HCT116 (cell line): Measurements from ENCODE around the gene MLLT3. TPM values are rescaled to one million over a fixed set of nuclear protein-coding genes. Genes with fewer than 3 reads are reported as not detected.

Experiments
- ATAC-seq: fragments of 200-7000 bp; cut with Tn5 transposase; 2 replicates; pipeline ENCODE4 v1.9.1; 2020; ENCODE audit warnings: mild to moderate bottlenecking, moderate library complexity
- BruUV-seq: library from RNA; stranded (reverse); fragments of 400-500 nt; replicated peaks from 2 replicates; lab custom pipeline; 2021; lab: Mats Ljungman, UMichigan
- CTCF ChIA-PET: fragments of 300-600 bp; sonication (Branson Sonifier 250); formaldehyde crosslinking; loops from one replicate; lab custom pipeline; 2021; ENCODE audit warnings: antibody characterized with exemption; lab: Charles Lee
- POLR2A ChIA-PET: fragments of 300-600, 350-600 bp; sonication (Branson Sonifier 250); formaldehyde crosslinking; loops from one replicate; lab custom pipeline; 2021; ENCODE audit warnings: antibody characterized with exemption; lab: Charles Lee
- RAD21 ChIA-PET, 2 experiments: fragments of 300-600 bp; sonication (Branson Sonifier 250); formaldehyde crosslinking; loops; one replicate each; lab custom pipeline; 2023; ENCODE audit warnings: low total read pairs in 2 of 2; ENCODE audit not compliant: uncharacterized antibody in 2 of 2, unreplicated experiment in 2 of 2, low non-redundant PET in 1 of 2; lab: Charles Lee
- DNase-seq: peaks from one replicate; pipeline ENCODE4 v3.0.0-alpha.2; 2010; ENCODE audit warnings: low read depth, low spot score
- H2AFZ ChIP-seq: fragments of 200-600 bp; shearing (Covaris generic), sonication (generic); 2 replicates; pipeline ENCODE4 v1.6.1; 2017; ENCODE audit warnings: low read depth, mixed run types, mixed read lengths, antibody characterized with exemption, low read length; ENCODE audit not compliant: poor library complexity, severe bottlenecking
- H3K27ac ChIP-seq: 2 replicates; pipeline ENCODE4 v1.5.1; 2012; ENCODE audit warnings: low read depth, low read length
- H3K27me3 ChIP-seq: fragments of 200-600 bp; sonication (generic); 2 replicates; pipeline ENCODE4 v1.6.1; 2016; ENCODE audit warnings: mixed run types, low read length, mixed read lengths; ENCODE audit not compliant: insufficient read depth
- H3K36me3 ChIP-seq, 2 experiments: fragments of 200-500 bp in 1 of 2; fragments of 200-600 bp in 1 of 2; sonication (Bioruptor generic) in 1 of 2; sonication (generic) in 1 of 2; 2 replicates each; pipeline versions ENCODE4 v1.5.1 to v1.6.1; 2014 to 2016; ENCODE audit warnings: low read length in 2 of 2, inconsistent platforms in 1 of 2, mixed read lengths in 1 of 2, mixed run types in 1 of 2; ENCODE audit not compliant: insufficient read depth in 2 of 2, control insufficient read depth in 1 of 2
- H3K4me1 ChIP-seq, 2 experiments: fragments of 200-600 bp in 1 of 2; sonication (generic) in 1 of 2; 2 replicates each; pipeline versions ENCODE4 v1.5.1 to v1.6.1; 2012 to 2017; ENCODE audit warnings: low read length in 2 of 2, inconsistent platforms in 1 of 2, mild to moderate bottlenecking in 1 of 2, mixed read lengths in 1 of 2, mixed run types in 1 of 2, moderate library complexity in 1 of 2; ENCODE audit not compliant: insufficient read depth in 2 of 2, control insufficient read depth in 1 of 2
- H3K4me2 ChIP-seq: fragments of 200-600 bp; sonication (generic); 2 replicates; pipeline ENCODE4 v1.6.1; 2017; ENCODE audit warnings: mixed run types, low read length, mixed read lengths
- H3K4me3 ChIP-seq, 2 experiments: fragments of 200-600 bp in 1 of 2; sonication (generic) in 1 of 2; replicated peaks in 1 of 2; 2 replicates each; pipeline ENCODE4 v1.5.1; 2011 to 2016; ENCODE audit warnings: low read length in 2 of 2, control low read depth in 1 of 2, low read depth in 1 of 2, mild to moderate bottlenecking in 1 of 2, mixed read lengths in 1 of 2, mixed run types in 1 of 2
- H3K79me2 ChIP-seq: fragments of 200-600 bp; sonication (generic); 2 replicates; pipeline ENCODE4 v1.6.1; 2017; ENCODE audit warnings: mild to moderate bottlenecking, mixed run types, low read length, moderate library complexity, mixed read lengths; ENCODE audit not compliant: insufficient read depth
- H3K9ac ChIP-seq: fragments of 200-600 bp; sonication (generic); 2 replicates; pipeline ENCODE4 v1.6.1; 2016; ENCODE audit warnings: low read length, mixed read lengths
- H3K9me2 ChIP-seq: fragments of 200-600 bp; sonication (generic), shearing (Covaris generic); 2 replicates; pipeline ENCODE4 v1.6.1; 2017; ENCODE audit warnings: mixed run types, mild to moderate bottlenecking, moderate library complexity; ENCODE audit not compliant: insufficient read depth
- H3K9me3 ChIP-seq, 2 experiments: fragments of 200-500 bp in 1 of 2; fragments of 200-600 bp in 1 of 2; sonication (Bioruptor generic) in 1 of 2; sonication (generic) in 1 of 2; 2 replicates each; pipeline ENCODE4 v1.6.1; 2014 to 2017; ENCODE audit warnings: low read length in 2 of 2, mixed read lengths in 2 of 2, inconsistent platforms in 1 of 2, low read depth in 1 of 2, mild to moderate bottlenecking in 1 of 2, mixed run types in 1 of 2, moderate library complexity in 1 of 2; ENCODE audit not compliant: control insufficient read depth in 1 of 2, insufficient read depth in 1 of 2
- H4K20me1 ChIP-seq: fragments of 200-600 bp; sonication (generic), shearing (Covaris generic); 2 replicates; pipeline ENCODE4 v1.6.1; 2017; ENCODE audit warnings: mixed run types, mild to moderate bottlenecking, moderate library complexity; ENCODE audit not compliant: insufficient read depth
- CBX3 ChIP-seq: IDR thresholded peaks from 2 replicates; pipeline ENCODE4 v1.6.1; 2012; ENCODE audit warnings: low read depth
- CEBPB ChIP-seq: IDR thresholded peaks from 2 replicates; pipeline ENCODE4 v1.6.1; 2012; ENCODE audit warnings: low read depth
- ELF1 ChIP-seq: IDR thresholded peaks from 2 replicates; pipeline ENCODE4 v1.6.1; 2012; ENCODE audit warnings: low read depth, borderline replicate concordance
- EZH2 ChIP-seq: fragments of 200-600 bp; sonication (generic); IDR thresholded peaks from 2 replicates; pipeline ENCODE4 v1.6.1; 2017; ENCODE audit warnings: antibody characterized with exemption, mixed run types
- EZH2phosphoT487 ChIP-seq: fragments of 200-600 bp; IDR thresholded peaks from 2 replicates; pipeline ENCODE4 v1.6.1; 2018; ENCODE audit warnings: antibody characterized with exemption, borderline replicate concordance
- POLR2AphosphoS5 ChIP-seq: IDR thresholded peaks from 2 replicates; pipeline ENCODE4 v1.6.1; 2011; ENCODE audit warnings: mild to moderate bottlenecking, low read depth, low read length, moderate library complexity
- RAD21 ChIP-seq: IDR thresholded peaks from 2 replicates; pipeline ENCODE4 v1.6.1; 2012; ENCODE audit warnings: low read depth, mild to moderate bottlenecking
- SP1 ChIP-seq: IDR thresholded peaks from 2 replicates; pipeline ENCODE4 v1.6.1; 2012; ENCODE audit warnings: low read depth
- ZFX ChIP-seq: fragments of 450-650 bp; IDR thresholded peaks from 2 replicates; pipeline ENCODE4 v1.6.1; 2017
- intact Hi-C: fragments of 100-400 bp; cut with micrococcal nuclease; formaldehyde crosslinking; loops from 2 replicates; pipeline ENCODE4 v1.10.0; 2022
- total RNA-seq: library from RNA; stranded (reverse); gene quantifications from one replicate; pipeline ENCODE4 v1.2.1, GENCODE V29; 2021; ENCODE audit not compliant: unreplicated experiment
- TF ChIP-seq, protein P1 (sequence below): IDR thresholded peaks from 2 replicates; pipeline ENCODE4 v1.6.1; 2012
- TF ChIP-seq, protein P2 (sequence below), 3 experiments: fragments of 200-600 bp in 1 of 3; sonication (generic) in 1 of 3; IDR thresholded peaks in 2 of 3; conservative IDR thresholded peaks in 1 of 3; 2 replicates each; pipeline ENCODE4 v1.5.1; 2012 to 2017; ENCODE audit warnings: low read depth in 2 of 3, low read length in 2 of 3, antibody characterized with exemption in 1 of 3, borderline replicate concordance in 1 of 3, control low read depth in 1 of 3, mild to moderate bottlenecking in 1 of 3, mixed read lengths in 1 of 3, mixed run types in 1 of 3, moderate library complexity in 1 of 3; ENCODE audit not compliant: insufficient read depth in 1 of 3
- TF ChIP-seq, protein P3 (sequence below): IDR thresholded peaks from 2 replicates; pipeline ENCODE4 v1.6.1; 2011; ENCODE audit warnings: mild to moderate bottlenecking, low read length, moderate library complexity; ENCODE audit not compliant: insufficient replicate concordance; ENCODE audit errors: extremely low read depth
- TF ChIP-seq, protein P4 (sequence below): IDR thresholded peaks from 2 replicates; pipeline ENCODE4 v1.6.1; 2012

Gene MLLT3
- total RNA-seq, 1 experiment from 2014 or later = 4.3 TPM

DNA sequence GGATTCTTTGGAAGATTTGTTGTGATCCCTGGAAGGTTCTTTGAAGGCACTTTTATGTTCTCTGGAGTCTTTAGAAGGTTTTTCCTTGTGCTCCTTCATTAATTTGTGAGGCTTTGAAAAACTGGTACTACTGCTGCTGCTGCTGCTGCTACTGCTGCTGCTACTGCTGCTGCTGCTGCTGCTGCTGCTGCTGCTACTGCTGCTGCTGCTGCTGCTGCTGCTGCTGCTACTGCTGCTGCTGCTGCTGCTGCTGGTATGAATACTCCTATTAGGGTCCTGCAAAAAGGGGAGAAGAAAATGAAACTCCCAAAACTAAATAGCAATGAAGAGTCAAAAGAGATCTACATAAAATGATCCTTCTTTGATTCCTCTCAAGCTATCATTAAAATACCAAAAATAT is 208.1 kb downstream of the MLLT3 start:
- Histone ChIP-seq H3K4me3 (no peak overlapping the region), H3K9ac (no peak overlapping the region), H3K4me1 (no peaks in the 10 kb centered on the region), H3K27me3 (peaks cover 6% of the 10 kb centered on the region; the same call in 1 of the 2 replicates), H3K4me2 (no peak overlapping the region), H2AFZ (no peak overlapping the region), H3K27ac (no peak overlapping the region), H4K20me1 (no peaks in the 10 kb centered on the region), H3K79me2 (no peaks in the 10 kb centered on the region), H3K36me3 (no peaks in the 10 kb centered on the region), H3K9me3 (no peaks in the 10 kb centered on the region), H3K9me2 (no peaks in the 10 kb centered on the region)
- TF ChIP-seq EZH2phosphoT487 (no peak), CBX3 (no peak), ELF1 (no peak), CEBPB (no peak), SP1 (no peak), POLR2AphosphoS5 (no peak), EZH2 (no peak), RAD21 (no peak), ZFX (no peak)
- TF ChIP-seq, protein P1, sequence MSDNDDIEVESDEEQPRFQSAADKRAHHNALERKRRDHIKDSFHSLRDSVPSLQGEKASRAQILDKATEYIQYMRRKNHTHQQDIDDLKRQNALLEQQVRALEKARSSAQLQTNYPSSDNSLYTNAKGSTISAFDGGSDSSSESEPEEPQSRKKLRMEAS = no peak
- TF ChIP-seq, protein P2, sequence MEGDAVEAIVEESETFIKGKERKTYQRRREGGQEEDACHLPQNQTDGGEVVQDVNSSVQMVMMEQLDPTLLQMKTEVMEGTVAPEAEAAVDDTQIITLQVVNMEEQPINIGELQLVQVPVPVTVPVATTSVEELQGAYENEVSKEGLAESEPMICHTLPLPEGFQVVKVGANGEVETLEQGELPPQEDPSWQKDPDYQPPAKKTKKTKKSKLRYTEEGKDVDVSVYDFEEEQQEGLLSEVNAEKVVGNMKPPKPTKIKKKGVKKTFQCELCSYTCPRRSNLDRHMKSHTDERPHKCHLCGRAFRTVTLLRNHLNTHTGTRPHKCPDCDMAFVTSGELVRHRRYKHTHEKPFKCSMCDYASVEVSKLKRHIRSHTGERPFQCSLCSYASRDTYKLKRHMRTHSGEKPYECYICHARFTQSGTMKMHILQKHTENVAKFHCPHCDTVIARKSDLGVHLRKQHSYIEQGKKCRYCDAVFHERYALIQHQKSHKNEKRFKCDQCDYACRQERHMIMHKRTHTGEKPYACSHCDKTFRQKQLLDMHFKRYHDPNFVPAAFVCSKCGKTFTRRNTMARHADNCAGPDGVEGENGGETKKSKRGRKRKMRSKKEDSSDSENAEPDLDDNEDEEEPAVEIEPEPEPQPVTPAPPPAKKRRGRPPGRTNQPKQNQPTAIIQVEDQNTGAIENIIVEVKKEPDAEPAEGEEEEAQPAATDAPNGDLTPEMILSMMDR (IDR thresholded peaks at IDR 0.05 in 2 of 3, conservative IDR thresholded peaks at IDR 0.05 in 1 of 3; ENCODE audit: borderline replicate concordance in 1 of 3, insufficient read depth in 1 of 3, low read depth in 2 of 3, low read length in 2 of 3) = no peak
- TF ChIP-seq, protein P3, sequence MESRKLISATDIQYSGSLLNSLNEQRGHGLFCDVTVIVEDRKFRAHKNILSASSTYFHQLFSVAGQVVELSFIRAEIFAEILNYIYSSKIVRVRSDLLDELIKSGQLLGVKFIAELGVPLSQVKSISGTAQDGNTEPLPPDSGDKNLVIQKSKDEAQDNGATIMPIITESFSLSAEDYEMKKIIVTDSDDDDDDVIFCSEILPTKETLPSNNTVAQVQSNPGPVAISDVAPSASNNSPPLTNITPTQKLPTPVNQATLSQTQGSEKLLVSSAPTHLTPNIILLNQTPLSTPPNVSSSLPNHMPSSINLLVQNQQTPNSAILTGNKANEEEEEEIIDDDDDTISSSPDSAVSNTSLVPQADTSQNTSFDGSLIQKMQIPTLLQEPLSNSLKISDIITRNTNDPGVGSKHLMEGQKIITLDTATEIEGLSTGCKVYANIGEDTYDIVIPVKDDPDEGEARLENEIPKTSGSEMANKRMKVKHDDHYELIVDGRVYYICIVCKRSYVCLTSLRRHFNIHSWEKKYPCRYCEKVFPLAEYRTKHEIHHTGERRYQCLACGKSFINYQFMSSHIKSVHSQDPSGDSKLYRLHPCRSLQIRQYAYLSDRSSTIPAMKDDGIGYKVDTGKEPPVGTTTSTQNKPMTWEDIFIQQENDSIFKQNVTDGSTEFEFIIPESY = no peak
- TF ChIP-seq, protein P4, sequence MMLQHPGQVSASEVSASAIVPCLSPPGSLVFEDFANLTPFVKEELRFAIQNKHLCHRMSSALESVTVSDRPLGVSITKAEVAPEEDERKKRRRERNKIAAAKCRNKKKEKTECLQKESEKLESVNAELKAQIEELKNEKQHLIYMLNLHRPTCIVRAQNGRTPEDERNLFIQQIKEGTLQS = no peak
- ATAC-seq = no peak
- no peak for DNase-seq
- ChIA-PET RAD21 (no interaction called here), POLR2A (no interaction called here), CTCF (no interaction called here)
- intact Hi-C loops = no loop called here
- BruUV-seq = no TSS peak
